Liver (tissue), 3 donors: Measurements from ENCODE around the gene AKAP13.

Experiments used
- GABPA ChIP-seq, 2 donors: IDR thresholded peaks in 1 of 2; conservative IDR thresholded peaks in 1 of 2; 2 replicates each; pipeline ENCODE4 v1.6.1; 2016; ENCODE audit warnings: antibody characterized with exemption in 2 of 2, mild to moderate bottlenecking in 1 of 2, moderate library complexity in 1 of 2
- JUND ChIP-seq, 2 donors: IDR thresholded peaks; 2 replicates each; pipeline ENCODE4 v1.6.1; 2016; ENCODE audit warnings: antibody characterized with exemption in 2 of 2
- RAD21 ChIP-seq, 2 donors: IDR thresholded peaks; 2 replicates each; pipeline ENCODE4 v1.6.1; 2016; ENCODE audit warnings: antibody characterized with exemption in 2 of 2, mild to moderate bottlenecking in 2 of 2
- SP1 ChIP-seq: IDR thresholded peaks from 2 replicates; pipeline ENCODE4 v1.6.1; 2018; ENCODE audit warnings: antibody characterized with exemption, mild to moderate bottlenecking
- YY1 ChIP-seq: IDR thresholded peaks from 2 replicates; pipeline ENCODE4 v1.6.1; 2016; ENCODE audit warnings: antibody characterized with exemption, mild to moderate bottlenecking
- TF ChIP-seq, protein P1 (sequence below): fragments of 150-350 bp; IDR thresholded peaks from 2 replicates; pipeline ENCODE4 v1.5.1; 2017; ENCODE audit warnings: improper control_type of control experiment, low read depth, low read length; ENCODE audit not compliant: missing input control
- TF ChIP-seq, protein P2 (sequence below): IDR thresholded peaks from 2 replicates; pipeline ENCODE4 v1.6.1; 2016; ENCODE audit warnings: antibody characterized with exemption
- TF ChIP-seq, protein P3 (sequence below): IDR thresholded peaks from 2 replicates; pipeline ENCODE4 v1.6.1; 2016; ENCODE audit warnings: antibody characterized with exemption, mild to moderate bottlenecking
- TF ChIP-seq, protein P4 (sequence below): IDR thresholded peaks from 2 replicates; pipeline ENCODE4 v1.6.1; 2016; ENCODE audit warnings: antibody characterized with exemption
- donor health status: healthy.
- donor health status: healthy.

DNA sequence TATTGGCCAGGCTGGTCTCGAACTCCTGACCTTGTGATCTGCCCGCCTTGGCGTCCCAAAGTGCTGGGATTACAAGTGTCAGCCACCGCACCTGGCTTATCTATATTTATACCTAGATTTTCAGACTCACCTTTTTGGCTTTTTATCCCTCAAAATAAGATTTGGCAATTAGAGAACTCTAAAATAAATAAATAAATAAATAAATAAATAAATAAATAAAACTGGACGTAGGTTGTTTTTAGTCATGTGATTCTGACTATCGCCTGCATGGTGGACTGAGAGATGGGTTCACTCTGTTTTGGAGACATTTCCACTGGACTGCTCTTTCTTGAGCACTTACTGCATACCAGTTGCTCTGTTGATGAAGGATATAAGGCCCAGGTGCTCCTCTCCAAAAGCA is 46.2 kb upstream of the AKAP13 start:
- TF ChIP-seq, protein P1, sequence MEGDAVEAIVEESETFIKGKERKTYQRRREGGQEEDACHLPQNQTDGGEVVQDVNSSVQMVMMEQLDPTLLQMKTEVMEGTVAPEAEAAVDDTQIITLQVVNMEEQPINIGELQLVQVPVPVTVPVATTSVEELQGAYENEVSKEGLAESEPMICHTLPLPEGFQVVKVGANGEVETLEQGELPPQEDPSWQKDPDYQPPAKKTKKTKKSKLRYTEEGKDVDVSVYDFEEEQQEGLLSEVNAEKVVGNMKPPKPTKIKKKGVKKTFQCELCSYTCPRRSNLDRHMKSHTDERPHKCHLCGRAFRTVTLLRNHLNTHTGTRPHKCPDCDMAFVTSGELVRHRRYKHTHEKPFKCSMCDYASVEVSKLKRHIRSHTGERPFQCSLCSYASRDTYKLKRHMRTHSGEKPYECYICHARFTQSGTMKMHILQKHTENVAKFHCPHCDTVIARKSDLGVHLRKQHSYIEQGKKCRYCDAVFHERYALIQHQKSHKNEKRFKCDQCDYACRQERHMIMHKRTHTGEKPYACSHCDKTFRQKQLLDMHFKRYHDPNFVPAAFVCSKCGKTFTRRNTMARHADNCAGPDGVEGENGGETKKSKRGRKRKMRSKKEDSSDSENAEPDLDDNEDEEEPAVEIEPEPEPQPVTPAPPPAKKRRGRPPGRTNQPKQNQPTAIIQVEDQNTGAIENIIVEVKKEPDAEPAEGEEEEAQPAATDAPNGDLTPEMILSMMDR: no peak
- TF ChIP-seq, protein P2, sequence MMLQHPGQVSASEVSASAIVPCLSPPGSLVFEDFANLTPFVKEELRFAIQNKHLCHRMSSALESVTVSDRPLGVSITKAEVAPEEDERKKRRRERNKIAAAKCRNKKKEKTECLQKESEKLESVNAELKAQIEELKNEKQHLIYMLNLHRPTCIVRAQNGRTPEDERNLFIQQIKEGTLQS: no peak
- TF ChIP-seq SP1 (no peak), RAD21 (IDR thresholded peaks at IDR 0.05) (no peak), YY1 (no peak), GABPA (IDR thresholded peaks at IDR 0.05 in 1 of 2, conservative IDR thresholded peaks at IDR 0.05 in 1 of 2) (no peak), JUND (IDR thresholded peaks at IDR 0.05) (no peak)
- TF ChIP-seq, protein P3, sequence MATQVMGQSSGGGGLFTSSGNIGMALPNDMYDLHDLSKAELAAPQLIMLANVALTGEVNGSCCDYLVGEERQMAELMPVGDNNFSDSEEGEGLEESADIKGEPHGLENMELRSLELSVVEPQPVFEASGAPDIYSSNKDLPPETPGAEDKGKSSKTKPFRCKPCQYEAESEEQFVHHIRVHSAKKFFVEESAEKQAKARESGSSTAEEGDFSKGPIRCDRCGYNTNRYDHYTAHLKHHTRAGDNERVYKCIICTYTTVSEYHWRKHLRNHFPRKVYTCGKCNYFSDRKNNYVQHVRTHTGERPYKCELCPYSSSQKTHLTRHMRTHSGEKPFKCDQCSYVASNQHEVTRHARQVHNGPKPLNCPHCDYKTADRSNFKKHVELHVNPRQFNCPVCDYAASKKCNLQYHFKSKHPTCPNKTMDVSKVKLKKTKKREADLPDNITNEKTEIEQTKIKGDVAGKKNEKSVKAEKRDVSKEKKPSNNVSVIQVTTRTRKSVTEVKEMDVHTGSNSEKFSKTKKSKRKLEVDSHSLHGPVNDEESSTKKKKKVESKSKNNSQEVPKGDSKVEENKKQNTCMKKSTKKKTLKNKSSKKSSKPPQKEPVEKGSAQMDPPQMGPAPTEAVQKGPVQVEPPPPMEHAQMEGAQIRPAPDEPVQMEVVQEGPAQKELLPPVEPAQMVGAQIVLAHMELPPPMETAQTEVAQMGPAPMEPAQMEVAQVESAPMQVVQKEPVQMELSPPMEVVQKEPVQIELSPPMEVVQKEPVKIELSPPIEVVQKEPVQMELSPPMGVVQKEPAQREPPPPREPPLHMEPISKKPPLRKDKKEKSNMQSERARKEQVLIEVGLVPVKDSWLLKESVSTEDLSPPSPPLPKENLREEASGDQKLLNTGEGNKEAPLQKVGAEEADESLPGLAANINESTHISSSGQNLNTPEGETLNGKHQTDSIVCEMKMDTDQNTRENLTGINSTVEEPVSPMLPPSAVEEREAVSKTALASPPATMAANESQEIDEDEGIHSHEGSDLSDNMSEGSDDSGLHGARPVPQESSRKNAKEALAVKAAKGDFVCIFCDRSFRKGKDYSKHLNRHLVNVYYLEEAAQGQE: no peak
- TF ChIP-seq, protein P4, sequence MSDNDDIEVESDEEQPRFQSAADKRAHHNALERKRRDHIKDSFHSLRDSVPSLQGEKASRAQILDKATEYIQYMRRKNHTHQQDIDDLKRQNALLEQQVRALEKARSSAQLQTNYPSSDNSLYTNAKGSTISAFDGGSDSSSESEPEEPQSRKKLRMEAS: no peak
